HepG2 (cell line): ENCODE results near the gene NUB1. TPM values are rescaled to one million over a fixed set of nuclear protein-coding genes. Genes with fewer than 3 reads are reported as not detected.

ENCODE experiments used
- ATAC-seq: fragments of 200-7000 bp; cut with Tn5 transposase; 3 replicates; pipeline ENCODE4 v1.9.1; 2020; ENCODE audit warnings: mild to moderate bottlenecking, moderate library complexity
- BruUV-seq: library from RNA; stranded (reverse); fragments of 400-500 nt; replicated peaks from 2 replicates; lab custom pipeline; 2021; lab: Mats Ljungman, UMichigan
- CTCF ChIA-PET: fragments of 300-600 bp; formaldehyde crosslinking; extraction: SDS; loops from one replicate; lab custom pipeline; 2021; ENCODE audit warnings: low total read pairs, inconsistent platforms, low intra/inter-chr PET ratio; lab: Yijun Ruan, JAX
- POLR2A ChIA-PET: fragments of 350-600 bp; sonication (Branson Sonifier 250); formaldehyde crosslinking; loops from one replicate; lab custom pipeline; 2020; ENCODE audit warnings: antibody characterized with exemption, inconsistent platforms; lab: Yijun Ruan, JAX
- DNase-seq: peaks from one replicate; pipeline ENCODE4 v3.0.0-alpha.2; 2015; ENCODE audit warnings: low spot score
- FAIRE-seq: peaks from 3 replicates; lab custom pipeline; 2011; peaks lifted over from hg19 to GRCh38; lab: Jason Lieb, UNC
- H2AFZ ChIP-seq: one replicate; pipeline ENCODE4 v1.6.1; 2011; ENCODE audit warnings: low read length, inconsistent platforms
- H3K27ac ChIP-seq: fragments of 300-600 bp; 3 replicates; pipeline ENCODE4 v1.8.0; 2011; ENCODE audit warnings: mixed run types, mild to moderate bottlenecking, mixed read lengths, low read length, inconsistent platforms; ENCODE audit not compliant: insufficient read depth; ENCODE audit errors: extremely low read length
- H3K27me3 ChIP-seq, 2 experiments: fragments of 200-600 bp in 1 of 2; 2 replicates in 1 of 2; 3 replicates in 1 of 2; pipeline versions ENCODE4 v1.6.0 to v1.8.0; 2011; ENCODE audit warnings: low read length in 2 of 2, mild to moderate bottlenecking in 2 of 2, moderate library complexity in 2 of 2, inconsistent platforms in 1 of 2; ENCODE audit not compliant: insufficient read depth in 2 of 2, control insufficient read depth in 1 of 2
- H3K36me3 ChIP-seq, 2 experiments: fragments of 200-600 bp in 1 of 2; replicated peaks in 1 of 2; 2 replicates in 1 of 2; 3 replicates in 1 of 2; pipeline versions ENCODE4 v1.5.1 to v1.8.0; 2011; ENCODE audit warnings: low read length in 2 of 2, inconsistent platforms in 1 of 2; ENCODE audit not compliant: insufficient read depth in 2 of 2, control insufficient read depth in 1 of 2
- H3K4me1 ChIP-seq: 2 replicates; pipeline ENCODE4 v1.5.1; 2012; ENCODE audit warnings: low read length, inconsistent platforms; ENCODE audit not compliant: insufficient read depth
- H3K4me2 ChIP-seq: 2 replicates; pipeline ENCODE4 v1.6.0; 2011; ENCODE audit warnings: low read depth, low read length, inconsistent platforms
- H3K4me3 ChIP-seq, 3 experiments: fragments of 200-600 bp in 1 of 3; sonication (generic), shearing (Covaris generic) in 1 of 3; replicated peaks in 1 of 3; 2 replicates each; pipeline ENCODE4 v1.5.1; 2011 to 2016; ENCODE audit warnings: low read length in 3 of 3, inconsistent platforms in 2 of 3, low read depth in 2 of 3, mild to moderate bottlenecking in 2 of 3, control low read depth in 1 of 3, mixed read lengths in 1 of 3; ENCODE audit not compliant: insufficient read depth in 1 of 3
- H3K79me2 ChIP-seq: one replicate; pipeline ENCODE4 v1.6.1; 2011; ENCODE audit warnings: low read length, inconsistent platforms; ENCODE audit not compliant: insufficient read depth
- H3K9ac ChIP-seq: 2 replicates; pipeline ENCODE4 v1.6.0; 2011; ENCODE audit warnings: mild to moderate bottlenecking, low read depth, low read length, inconsistent platforms; ENCODE audit not compliant: insufficient read depth
- H3K9me3 ChIP-seq: 2 replicates; pipeline ENCODE4 v1.5.1; 2012; ENCODE audit warnings: mild to moderate bottlenecking, low read length
- H4K20me1 ChIP-seq: 2 replicates; pipeline ENCODE4 v1.6.0; 2011; ENCODE audit warnings: inconsistent platforms, mild to moderate bottlenecking, low read length, moderate library complexity; ENCODE audit not compliant: insufficient read depth
- GMEB1 ChIP-seq: sonication (generic); formaldehyde crosslinking; IDR thresholded peaks from 2 replicates; pipeline ENCODE4 v1.5.1; 2020; ENCODE audit warnings: missing genetic modification reagents, mild to moderate bottlenecking, borderline replicate concordance
- ZBTB33 ChIP-seq: sonication (generic); formaldehyde crosslinking; IDR thresholded peaks from 2 replicates; pipeline ENCODE4 v1.4.0; 2020; ENCODE audit warnings: missing genetic modification reagents
- WGBS: methylation state at CpG from one replicate; pipeline ENCODE4 v1.1.6; 2017; ENCODE audit warnings: low lambda C conversion rate; 5-methylcytosine and 5-hydroxymethylcytosine counted together
- in situ Hi-C: cut with HindIII; loops from 2 replicates; pipeline ENCODE4 v1.10.0; 2017; ENCODE audit warnings: low pct_unique_long_range_greater_than_20kb; ENCODE audit not compliant: extremely low pct_ligation_motif_present
- intact Hi-C: fragments of 100-400 bp; cut with micrococcal nuclease; formaldehyde crosslinking; loops from one replicate; pipeline ENCODE4 v1.10.0; 2022; ENCODE audit not compliant: unreplicated experiment
- polyA plus RNA-seq, 8 experiments: library from polyadenylated mRNA; depleted of rRNA in 3 of 8; stranded (reverse) in 7 of 8; unstranded in 1 of 8; fragments of >200 nt; fragmentation: Illumina TruSeq in 4 of 8; extraction: Trizol in 4 of 8; gene quantifications; 2 replicates each; pipeline versions ENCODE4 v1.2.1 to v1.2.3, GENCODE V29; 2011 to 2016; ENCODE audit warnings: low read depth in 4 of 8, missing spikeins in 1 of 8, mixed read lengths in 1 of 8; ENCODE audit not compliant: insufficient read depth in 1 of 8
- total RNA-seq, 5 experiments: library from RNA; depleted of rRNA; stranded (reverse); fragments of >200 nt; fragmentation: Illumina TruSeq; extraction: Trizol; gene quantifications; 2 replicates each; pipeline ENCODE4 v1.2.3, GENCODE V29; 2016; ENCODE audit warnings: low read depth in 1 of 5

NUB1 gene
- total and polyA plus RNA-seq, 2 of the 13 experiments (the other 11 are each of a cell fraction or from before 2014, with no cell fraction given) = 27.1 to 37.0 TPM

GRCh38 chr7:151343516-151343915 is 1.9 kb downstream of the NUB1 start:
- peak; percentile 64 for TF ChIP-seq ZBTB33
- no peak for TF ChIP-seq GMEB1 (CRISPR knock-in tag)
- peaks cover 53% of the 10 kb centered on the region for H3K4me1 ChIP-seq
- H3K4me3 ChIP-seq = no peak overlapping the region
- 0 out of 2 replicates have a peak, but pooled peaks cover 3% of the 10 kb centered on the region for H4K20me1 ChIP-seq
- H3K27ac ChIP-seq = no peak overlapping the region
- H3K4me2 ChIP-seq = no peak overlapping the region
- H3K9me3 ChIP-seq = no peaks in the 10 kb centered on the region
- no peak for ATAC-seq
- peaks cover 5 to 12% of the 10 kb centered on the region in 2 experiments for H3K36me3 ChIP-seq
- ChIA-PET POLR2A (no interaction called here), CTCF (no interaction called here)
- no peak overlapping the region for H2AFZ ChIP-seq
- 95% methylated on average over 9 of the region's 9 CpGs for WGBS
- no peaks in the 10 kb centered on the region for H3K27me3 ChIP-seq
- DNase-seq = no peak
- no peak overlapping the region for H3K9ac ChIP-seq
- no peak for FAIRE-seq
- peaks cover 14% of the 10 kb centered on the region for H3K79me2 ChIP-seq
- in situ Hi-C loops (no loop called here), intact Hi-C loops (no loop called here)
- no TSS peak for BruUV-seq
